ENCODE measurements around the gene AKAIN1.

AKAIN1 gene

DNA sequence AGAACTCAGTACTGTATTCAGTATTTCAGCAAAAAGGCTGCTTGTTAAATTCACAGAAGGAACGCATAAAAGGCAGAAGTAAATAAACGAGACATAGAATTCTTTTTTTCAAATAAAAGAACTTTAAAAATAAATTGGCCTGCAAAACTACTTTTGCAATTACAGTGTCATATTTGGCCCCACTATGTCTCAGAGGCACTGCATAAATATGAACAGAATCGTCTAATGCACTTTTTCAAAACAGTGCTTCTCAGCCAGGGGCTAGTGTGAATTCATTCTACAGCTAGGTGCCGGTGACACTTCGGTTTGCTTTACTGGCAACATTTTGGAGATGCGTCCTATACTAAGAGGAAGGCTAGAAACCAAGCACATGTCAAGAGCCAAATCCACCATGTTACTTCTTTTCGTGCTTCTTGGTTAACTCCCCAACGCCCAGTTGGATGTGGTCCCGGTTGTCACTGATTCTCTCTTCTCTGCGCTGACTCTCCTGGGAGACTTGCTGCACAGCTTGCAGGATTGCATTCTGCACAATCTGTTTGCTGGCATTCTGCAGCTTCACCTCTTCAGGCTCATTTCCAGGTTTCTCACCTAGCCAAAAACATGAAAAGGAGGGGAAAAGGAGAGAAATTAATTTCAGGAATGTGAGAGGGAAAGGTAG, 51.8 kb downstream of the AKAIN1 start:
- no peaks in the 10 kb centered on the region for H3K9me3 ChIP-seq (ENCODE audit: control insufficient read depth, low read length)
- no peaks in the 10 kb centered on the region for H3K4me1 ChIP-seq (ENCODE audit: control insufficient read depth, insufficient read depth, low read length, poor library complexity, severe bottlenecking)

DNA sequence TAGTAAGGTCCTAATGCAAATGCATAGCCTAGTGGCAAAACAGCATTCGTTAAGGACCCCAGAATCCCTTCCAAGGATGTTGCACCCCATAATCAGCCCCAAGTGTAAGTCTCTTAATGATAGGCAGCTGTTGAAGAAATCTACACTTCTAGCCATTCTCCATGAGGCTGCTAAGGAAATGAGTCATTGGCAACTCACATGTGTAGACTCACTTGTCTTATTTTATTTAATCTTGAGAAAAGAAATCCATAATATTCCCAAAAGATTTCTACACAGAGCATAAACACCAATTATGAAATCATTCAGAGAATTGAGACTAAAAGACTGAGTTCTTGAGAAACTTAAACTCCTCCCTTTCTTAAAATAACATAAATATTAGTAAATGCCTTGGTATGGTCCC, 52.4 kb downstream of the AKAIN1 start:
- H3K27me3 ChIP-seq (replicated peaks; ENCODE audit: control insufficient read depth, insufficient read depth, low read length, poor library complexity, severe bottlenecking): no peaks in the 10 kb centered on the region
- no peak overlapping the region for H3K4me3 ChIP-seq (ENCODE audit: insufficient read depth, low read depth, low read length, poor library complexity, severe bottlenecking)
- H3K27ac ChIP-seq (ENCODE audit: insufficient read depth, low read length, poor library complexity, severe bottlenecking): no peak overlapping the region
- H3K4me1 ChIP-seq (ENCODE audit: control insufficient read depth, insufficient read depth, low read length, poor library complexity, severe bottlenecking): no peaks in the 10 kb centered on the region
- no peaks in the 10 kb centered on the region for H3K9me3 ChIP-seq (ENCODE audit: control insufficient read depth, low read length)
- DNase-seq: no peak
- H3K36me3 ChIP-seq (ENCODE audit: control insufficient read depth, insufficient read depth, low read length): no peaks in the 10 kb centered on the region

More for the DNA sequence above, 51.8 kb downstream of the AKAIN1 start:
- no peak for DNase-seq
- Histone ChIP-seq H3K4me3 (ENCODE audit: insufficient read depth, low read depth, low read length, poor library complexity, severe bottlenecking) (no peak overlapping the region), H3K27ac (ENCODE audit: insufficient read depth, low read length, poor library complexity, severe bottlenecking) (no peak overlapping the region), H3K27me3 (replicated peaks; ENCODE audit: control insufficient read depth, insufficient read depth, low read length, poor library complexity, severe bottlenecking) (no peaks in the 10 kb centered on the region), H3K36me3 (ENCODE audit: control insufficient read depth, insufficient read depth, low read length) (no peaks in the 10 kb centered on the region)

GRCh38 chr18:5142859-5143258, 54.2 kb downstream of the AKAIN1 start:
- DNase-seq: no peak
- no peaks in the 10 kb centered on the region for H3K9me3 ChIP-seq (ENCODE audit: control insufficient read depth, low read length)
- no peaks in the 10 kb centered on the region for H3K4me1 ChIP-seq (ENCODE audit: control insufficient read depth, insufficient read depth, low read length, poor library complexity, severe bottlenecking)
- no peak overlapping the region for H3K4me3 ChIP-seq (ENCODE audit: insufficient read depth, low read depth, low read length, poor library complexity, severe bottlenecking)
- H3K36me3 ChIP-seq (ENCODE audit: control insufficient read depth, insufficient read depth, low read length): no peaks in the 10 kb centered on the region
- no peak overlapping the region for H3K27ac ChIP-seq (ENCODE audit: insufficient read depth, low read length, poor library complexity, severe bottlenecking)
- no peaks in the 10 kb centered on the region for H3K27me3 ChIP-seq (replicated peaks; ENCODE audit: control insufficient read depth, insufficient read depth, low read length, poor library complexity, severe bottlenecking)

DNA sequence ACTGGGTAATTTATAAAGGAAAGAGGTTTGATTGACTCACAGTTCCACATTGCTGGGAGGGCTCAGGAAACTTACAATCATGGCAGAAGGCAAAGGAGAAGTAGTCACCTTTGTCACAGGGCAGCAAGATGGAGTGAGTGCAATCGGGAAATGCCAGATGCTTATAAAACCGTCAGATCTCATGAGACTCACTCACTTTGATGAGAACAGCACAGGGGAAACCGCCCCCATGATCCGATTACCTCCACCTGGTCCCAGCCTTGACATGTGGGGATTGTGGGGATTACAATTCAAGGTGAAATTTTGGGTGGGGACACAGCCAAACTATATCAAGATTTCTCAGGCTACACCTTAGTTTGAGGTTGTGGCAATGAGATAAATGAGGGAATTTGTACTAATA, 54.9 kb downstream of the AKAIN1 start:
- no peak overlapping the region for H3K4me3 ChIP-seq (ENCODE audit: insufficient read depth, low read depth, low read length, poor library complexity, severe bottlenecking)
- H3K27me3 ChIP-seq (replicated peaks; ENCODE audit: control insufficient read depth, insufficient read depth, low read length, poor library complexity, severe bottlenecking): no peaks in the 10 kb centered on the region
- no peaks in the 10 kb centered on the region for H3K9me3 ChIP-seq (ENCODE audit: control insufficient read depth, low read length)
- no peak overlapping the region for H3K27ac ChIP-seq (ENCODE audit: insufficient read depth, low read length, poor library complexity, severe bottlenecking)
- no peaks in the 10 kb centered on the region for H3K4me1 ChIP-seq (ENCODE audit: control insufficient read depth, insufficient read depth, low read length, poor library complexity, severe bottlenecking)
- H3K36me3 ChIP-seq (ENCODE audit: control insufficient read depth, insufficient read depth, low read length): no peaks in the 10 kb centered on the region
- no peak for DNase-seq

DNA sequence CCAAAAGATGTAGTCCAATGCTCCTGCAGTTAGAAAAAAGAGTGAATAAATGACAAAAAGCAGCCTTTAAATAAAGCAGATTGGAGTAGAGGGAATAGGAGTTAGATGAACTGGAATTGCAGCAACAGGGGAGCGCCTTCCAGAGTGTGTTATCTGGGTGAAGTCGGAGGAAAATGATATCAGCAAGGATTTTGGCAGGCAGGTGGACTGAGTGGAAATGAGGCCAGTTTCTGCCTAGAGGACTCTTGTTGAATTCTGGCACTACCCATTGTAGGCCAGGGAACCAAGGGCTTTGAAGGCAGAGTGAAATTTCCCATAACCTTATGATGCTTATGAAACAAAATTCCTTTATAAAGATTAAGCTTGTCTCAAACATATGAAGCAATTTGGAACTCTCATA, 59.8 kb downstream of the AKAIN1 start:
- Histone ChIP-seq H3K36me3 (ENCODE audit: control insufficient read depth, insufficient read depth, low read length) (no peaks in the 10 kb centered on the region), H3K4me1 (ENCODE audit: control insufficient read depth, insufficient read depth, low read length, poor library complexity, severe bottlenecking) (no peaks in the 10 kb centered on the region), H3K27ac (ENCODE audit: insufficient read depth, low read length, poor library complexity, severe bottlenecking) (no peak overlapping the region), H3K9me3 (ENCODE audit: control insufficient read depth, low read length) (no peaks in the 10 kb centered on the region), H3K4me3 (ENCODE audit: insufficient read depth, low read depth, low read length, poor library complexity, severe bottlenecking) (no peak overlapping the region), H3K27me3 (replicated peaks; ENCODE audit: control insufficient read depth, insufficient read depth, low read length, poor library complexity, severe bottlenecking) (no peaks in the 10 kb centered on the region)
- no peak for DNase-seq

DNA sequence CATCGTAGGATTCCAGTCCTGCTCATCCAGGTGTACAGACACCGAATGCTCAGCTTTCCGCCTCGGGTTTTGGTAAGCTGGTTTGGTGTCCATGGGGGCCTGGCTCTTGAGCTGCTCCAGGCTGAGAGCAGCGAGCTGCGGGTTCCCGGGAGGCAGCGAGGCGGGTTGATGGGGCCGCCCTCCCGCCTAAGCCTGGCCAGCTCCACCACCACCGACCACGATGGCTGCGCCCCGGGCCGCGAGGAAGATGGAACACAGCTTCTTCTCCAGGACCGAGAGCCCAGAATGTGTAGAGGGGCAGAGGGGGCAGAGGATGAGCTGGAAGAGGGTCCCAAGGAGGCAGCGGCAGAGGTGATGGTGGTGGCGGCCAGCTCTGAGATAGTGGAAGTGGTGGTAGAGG, 64.1 kb downstream of the AKAIN1 start:
- Histone ChIP-seq H3K4me1 (ENCODE audit: control insufficient read depth, insufficient read depth, low read length, poor library complexity, severe bottlenecking) (no peaks in the 10 kb centered on the region), H3K4me3 (ENCODE audit: insufficient read depth, low read depth, low read length, poor library complexity, severe bottlenecking) (no peak overlapping the region), H3K9me3 (ENCODE audit: control insufficient read depth, low read length) (no peaks in the 10 kb centered on the region), H3K36me3 (ENCODE audit: control insufficient read depth, insufficient read depth, low read length) (no peaks in the 10 kb centered on the region), H3K27ac (ENCODE audit: insufficient read depth, low read length, poor library complexity, severe bottlenecking) (no peak overlapping the region), H3K27me3 (replicated peaks; ENCODE audit: control insufficient read depth, insufficient read depth, low read length, poor library complexity, severe bottlenecking) (no peaks in the 10 kb centered on the region)
- no peak for DNase-seq

- Histone ChIP-seq H3K36me3 (ENCODE audit: control insufficient read depth, insufficient read depth, low read length) (no peaks in the 10 kb centered on the region), H3K27ac (ENCODE audit: insufficient read depth, low read length, poor library complexity, severe bottlenecking) (no peak overlapping the region), H3K4me3 (ENCODE audit: insufficient read depth, low read depth, low read length, poor library complexity, severe bottlenecking) (no peak overlapping the region), H3K27me3 (replicated peaks; ENCODE audit: control insufficient read depth, insufficient read depth, low read length, poor library complexity, severe bottlenecking) (no peaks in the 10 kb centered on the region), H3K9me3 (ENCODE audit: control insufficient read depth, low read length) (no peaks in the 10 kb centered on the region), H3K4me1 (ENCODE audit: control insufficient read depth, insufficient read depth, low read length, poor library complexity, severe bottlenecking) (no peaks in the 10 kb centered on the region)
- no peak for DNase-seq
These were observed 74.8 kb downstream of the AKAIN1 start for GRCh38 chr18:5122272-5122671.

DNA sequence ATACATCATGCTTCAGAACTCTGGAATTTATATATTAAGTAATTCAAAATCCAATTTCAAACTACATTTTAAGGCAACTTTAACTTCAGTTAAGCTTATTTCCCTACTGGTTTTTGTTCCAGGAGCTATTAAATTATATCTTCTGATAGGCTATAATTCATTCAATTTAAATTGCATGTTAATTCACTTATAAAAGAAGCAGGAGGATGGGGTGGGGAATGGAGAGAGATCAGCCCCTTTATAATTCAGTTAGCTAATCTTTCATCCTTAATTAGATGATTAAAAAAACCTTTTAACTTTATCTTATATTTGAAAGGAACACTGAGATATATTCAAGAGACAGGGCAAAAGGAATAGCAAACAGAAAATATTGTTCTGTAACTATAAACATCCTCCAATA, 86.8 kb downstream of the AKAIN1 start:
- no peaks in the 10 kb centered on the region for H3K36me3 ChIP-seq (ENCODE audit: control insufficient read depth, insufficient read depth, low read length)
- no peaks in the 10 kb centered on the region for H3K9me3 ChIP-seq (ENCODE audit: control insufficient read depth, low read length)
- no peak overlapping the region for H3K27ac ChIP-seq (ENCODE audit: insufficient read depth, low read length, poor library complexity, severe bottlenecking)
- H3K4me1 ChIP-seq (ENCODE audit: control insufficient read depth, insufficient read depth, low read length, poor library complexity, severe bottlenecking): no peaks in the 10 kb centered on the region
- no peaks in the 10 kb centered on the region for H3K27me3 ChIP-seq (replicated peaks; ENCODE audit: control insufficient read depth, insufficient read depth, low read length, poor library complexity, severe bottlenecking)
- DNase-seq: no peak
- H3K4me3 ChIP-seq (ENCODE audit: insufficient read depth, low read depth, low read length, poor library complexity, severe bottlenecking): no peak overlapping the region

DNA sequence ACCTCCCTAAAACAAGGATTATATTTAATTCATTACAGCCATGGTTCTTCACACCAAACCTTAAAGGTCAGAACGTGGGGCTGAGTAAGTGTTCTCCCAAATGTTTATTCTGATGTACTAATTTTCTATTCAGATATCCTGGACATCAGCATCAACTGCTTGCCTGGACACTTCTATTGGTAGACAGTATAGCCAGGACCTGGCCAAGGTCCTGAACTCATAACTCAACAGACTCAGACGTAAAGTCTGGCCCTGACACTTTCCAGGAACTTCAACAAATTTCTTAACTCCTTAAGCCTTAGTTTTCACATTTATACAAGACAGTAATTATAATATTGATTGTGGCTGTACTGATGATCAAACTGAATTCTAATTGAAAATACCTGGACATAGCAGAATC, 89.1 kb downstream of the AKAIN1 start:
- Histone ChIP-seq H3K36me3 (ENCODE audit: control insufficient read depth, insufficient read depth, low read length) (no peaks in the 10 kb centered on the region), H3K27ac (ENCODE audit: insufficient read depth, low read length, poor library complexity, severe bottlenecking) (no peak overlapping the region), H3K4me1 (ENCODE audit: control insufficient read depth, insufficient read depth, low read length, poor library complexity, severe bottlenecking) (no peaks in the 10 kb centered on the region), H3K9me3 (ENCODE audit: control insufficient read depth, low read length) (no peaks in the 10 kb centered on the region), H3K27me3 (replicated peaks; ENCODE audit: control insufficient read depth, insufficient read depth, low read length, poor library complexity, severe bottlenecking) (no peaks in the 10 kb centered on the region), H3K4me3 (ENCODE audit: insufficient read depth, low read depth, low read length, poor library complexity, severe bottlenecking) (no peak overlapping the region)
- no peak for DNase-seq

DNA sequence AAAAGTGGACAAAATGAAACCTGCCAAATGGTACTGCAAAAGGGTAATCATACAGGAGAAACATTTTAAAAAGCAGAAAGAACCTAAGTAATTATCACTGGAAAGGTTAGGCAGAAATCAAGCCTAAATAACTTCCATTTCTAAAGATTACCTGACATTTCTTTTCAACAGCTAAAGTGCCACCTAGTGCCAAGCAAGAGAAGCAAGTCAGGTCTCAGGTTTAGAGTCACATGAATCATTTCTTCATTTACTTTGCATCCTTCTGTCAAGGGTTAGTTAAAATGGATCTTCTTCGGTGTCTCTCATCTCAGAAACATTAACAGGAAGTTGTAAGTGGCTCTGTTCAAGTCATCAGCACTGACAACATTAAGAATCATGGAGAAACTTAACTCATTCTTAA, 90.3 kb downstream of the AKAIN1 start:
- Histone ChIP-seq H3K4me3 (ENCODE audit: insufficient read depth, low read depth, low read length, poor library complexity, severe bottlenecking) (no peak overlapping the region), H3K27ac (ENCODE audit: insufficient read depth, low read length, poor library complexity, severe bottlenecking) (no peak overlapping the region), H3K36me3 (ENCODE audit: control insufficient read depth, insufficient read depth, low read length) (no peaks in the 10 kb centered on the region), H3K27me3 (replicated peaks; ENCODE audit: control insufficient read depth, insufficient read depth, low read length, poor library complexity, severe bottlenecking) (no peaks in the 10 kb centered on the region), H3K9me3 (ENCODE audit: control insufficient read depth, low read length) (no peaks in the 10 kb centered on the region), H3K4me1 (ENCODE audit: control insufficient read depth, insufficient read depth, low read length, poor library complexity, severe bottlenecking) (no peaks in the 10 kb centered on the region)
- no peak for DNase-seq
